HG03432 (cell line): ENCODE results near the gene DPH3.

Experiments used
- ATAC-seq: cut with Tn5 transposase; IDR thresholded peaks from one replicate; pipeline ENCODE4 v1.9.1; 2021; ENCODE audit warnings: mild to moderate bottlenecking, moderate library complexity; ENCODE audit not compliant: unreplicated experiment

DPH3 gene

GRCh38 chr3:16236856-16237393 lies 27.8 kb downstream of the DPH3 start:
- ATAC-seq: no peak

DNA sequence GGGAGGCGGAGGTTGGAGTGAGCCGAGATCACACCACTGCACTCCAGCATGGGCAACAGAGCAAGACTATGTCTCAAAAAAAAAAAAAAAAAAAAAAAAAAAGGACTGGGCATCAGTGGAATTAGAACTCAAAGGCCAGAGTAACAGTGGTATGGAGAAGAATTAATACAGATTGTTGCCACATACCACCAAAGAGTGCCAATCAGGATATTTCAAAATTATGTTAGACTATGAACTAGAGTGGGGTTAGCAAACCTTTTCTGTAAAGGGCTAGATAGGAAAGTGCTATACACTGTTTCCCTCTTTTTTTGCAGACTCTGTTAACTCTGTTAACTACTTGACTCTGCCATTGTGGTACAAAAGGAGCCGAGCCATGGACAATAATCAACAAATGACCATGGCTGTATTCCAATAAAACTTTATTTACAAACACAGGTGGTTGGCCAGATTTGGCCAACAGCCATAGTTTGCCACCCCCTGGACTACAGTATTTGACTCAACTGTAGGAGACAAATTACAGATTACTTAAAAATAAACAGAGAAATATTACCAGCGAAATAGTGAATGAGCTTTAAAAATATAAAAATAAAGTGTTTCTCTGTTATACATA lies 28.6 kb downstream of the DPH3 start:
- ATAC-seq: no peak

- no peak for ATAC-seq
These were observed 30.5 kb downstream of the DPH3 start for GRCh38 chr3:16234281-16234680.

- ATAC-seq: no peak
These were observed 30.9 kb downstream of the DPH3 start for GRCh38 chr3:16233806-16234205.

DNA sequence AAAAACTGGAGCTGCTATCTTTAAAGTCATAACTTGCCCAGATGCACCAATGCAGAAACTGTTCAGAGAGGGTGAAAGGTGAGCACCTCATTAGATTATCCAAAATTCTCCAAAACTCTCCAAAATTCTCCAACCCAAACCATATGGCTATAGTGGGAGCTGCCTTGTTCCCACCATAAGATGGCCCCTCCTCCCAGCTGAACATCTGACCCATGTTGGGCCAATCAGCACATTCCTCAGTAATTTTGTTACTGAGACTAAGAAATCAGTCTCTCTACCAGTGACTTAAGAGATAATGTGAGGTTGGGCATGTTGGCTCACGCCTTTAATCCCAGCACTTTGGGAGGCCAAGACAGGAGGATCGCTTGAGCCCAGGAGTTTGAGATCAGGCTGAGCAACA lies 32.8 kb downstream of the DPH3 start:
- ATAC-seq: no peak

- no peak for ATAC-seq
These were observed 35.1 kb downstream of the DPH3 start for GRCh38 chr3:16229681-16230080.

GRCh38 chr3:16227566-16227965 lies 37.2 kb downstream of the DPH3 start:
- ATAC-seq: no peak

DNA sequence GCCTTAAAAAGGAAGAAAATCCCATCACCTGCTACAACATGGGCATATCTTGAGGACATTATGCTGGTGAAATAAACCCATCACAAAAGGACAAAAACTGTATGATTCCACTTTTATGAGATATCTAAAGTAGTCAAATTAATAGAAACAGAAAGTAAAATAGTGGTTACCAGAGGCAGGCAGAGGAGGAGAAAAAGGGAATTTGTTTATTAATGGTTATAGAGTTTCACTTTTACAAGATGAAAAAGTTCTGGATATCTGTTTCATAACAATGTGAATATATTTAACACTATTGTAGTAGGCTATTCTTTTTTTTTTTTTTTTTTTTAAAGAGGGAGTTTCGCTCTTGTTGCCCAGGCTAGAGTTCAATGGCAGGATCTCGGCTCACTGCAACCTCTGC lies 40.4 kb downstream of the DPH3 start:
- no peak for ATAC-seq

GRCh38 chr3:16222547-16222946 lies 42.2 kb downstream of the DPH3 start:
- ATAC-seq: no peak

DNA sequence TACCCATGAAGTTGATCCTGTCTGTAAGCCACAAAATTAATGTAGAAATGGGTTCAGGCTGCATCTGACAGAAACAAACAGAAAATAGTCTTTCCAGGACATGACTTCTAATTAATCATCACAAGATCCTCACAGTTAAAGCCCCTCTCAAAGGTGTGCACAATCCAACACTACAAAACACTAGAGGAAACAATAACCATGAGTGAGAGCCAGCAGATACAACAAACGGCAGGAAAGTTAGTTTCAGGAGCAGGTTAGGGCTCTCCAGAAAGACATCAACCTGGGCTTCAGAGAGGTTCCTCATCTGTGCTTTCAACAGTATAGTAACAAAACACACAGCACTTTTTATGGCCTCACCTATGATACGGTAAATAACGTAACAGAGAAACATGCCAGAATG lies 42.8 kb downstream of the DPH3 start:
- no peak for ATAC-seq

- ATAC-seq: no peak
These were observed 45.0 kb downstream of the DPH3 start for GRCh38 chr3:16219777-16220176.

DNA sequence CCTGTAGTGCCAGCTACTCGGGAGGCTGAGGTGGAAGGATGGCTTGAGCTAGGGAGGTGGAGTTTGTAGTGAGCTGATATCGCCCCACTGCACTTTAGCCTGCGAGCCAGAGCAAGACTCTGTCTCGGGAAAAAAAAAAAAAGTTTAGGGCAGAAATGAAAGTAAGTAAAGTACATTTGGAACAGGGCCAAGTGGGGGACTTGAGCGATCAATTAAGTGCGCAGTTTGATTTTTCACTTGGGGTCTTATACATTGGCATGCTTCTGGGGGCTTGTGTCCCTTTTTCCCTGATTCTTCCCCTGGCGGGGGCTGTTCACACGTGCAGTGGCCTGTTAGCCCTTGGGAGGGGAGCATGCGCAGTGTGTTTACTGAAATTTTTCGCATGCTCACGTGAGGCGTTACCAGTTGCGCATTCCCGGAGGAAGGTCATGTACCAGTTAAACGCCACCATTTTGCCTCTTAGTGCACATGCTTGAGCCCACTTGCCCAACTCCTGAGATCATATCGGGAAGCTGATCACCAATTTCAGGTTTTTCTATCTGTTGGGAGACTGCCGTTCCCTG lies 48.3 kb downstream of the DPH3 start:
- no peak for ATAC-seq

- ATAC-seq: no peak
These were observed 50.4 kb downstream of the DPH3 start for GRCh38 chr3:16214366-16214765.

DNA sequence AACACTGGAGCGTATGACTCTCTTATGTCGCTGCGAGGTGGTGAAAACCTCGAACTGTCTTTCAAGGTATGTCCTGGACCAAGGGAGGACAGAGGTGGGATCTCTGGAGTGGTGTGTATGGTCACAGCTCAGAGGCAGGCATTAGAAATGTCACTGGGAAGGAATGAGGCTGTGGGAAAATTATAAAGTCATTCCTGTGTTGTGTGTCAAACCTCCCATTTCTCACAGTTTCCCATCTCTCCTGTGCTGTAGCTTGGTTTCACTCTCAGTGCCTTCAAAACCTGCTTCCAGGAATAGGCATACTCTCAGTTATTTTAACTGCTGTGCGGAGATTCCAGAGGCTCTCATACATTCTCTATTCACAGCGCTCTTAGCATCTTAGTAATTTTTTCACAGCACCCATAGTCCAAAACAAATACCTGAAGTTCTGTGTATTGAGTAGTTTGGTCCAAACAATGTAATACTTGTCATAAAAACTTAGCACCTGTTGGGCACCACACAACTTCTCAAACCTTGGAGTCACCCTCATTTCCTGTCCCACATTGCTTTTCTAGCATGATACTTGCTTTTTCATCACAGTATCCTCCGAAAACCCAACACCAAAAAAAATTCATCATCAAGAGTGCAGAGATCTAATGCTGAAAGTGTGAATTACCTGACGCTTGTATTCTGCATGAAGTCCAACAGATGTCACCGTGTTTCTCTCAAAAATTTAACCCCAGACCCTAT lies 53.4 kb downstream of the DPH3 start:
- ATAC-seq: no peak
